ENCODE measurements around the gene MED16. TPM values are rescaled to one million over a fixed set of nuclear protein-coding genes. Genes with fewer than 3 reads are reported as not detected.

Gene MED16
- 10.9 to 20.5 TPM (median 18.7 TPM) in 5 replicates for total RNA-seq (2022; extraction: Qiagen RNA extraction; ENCODE audit: low read depth)

DNA sequence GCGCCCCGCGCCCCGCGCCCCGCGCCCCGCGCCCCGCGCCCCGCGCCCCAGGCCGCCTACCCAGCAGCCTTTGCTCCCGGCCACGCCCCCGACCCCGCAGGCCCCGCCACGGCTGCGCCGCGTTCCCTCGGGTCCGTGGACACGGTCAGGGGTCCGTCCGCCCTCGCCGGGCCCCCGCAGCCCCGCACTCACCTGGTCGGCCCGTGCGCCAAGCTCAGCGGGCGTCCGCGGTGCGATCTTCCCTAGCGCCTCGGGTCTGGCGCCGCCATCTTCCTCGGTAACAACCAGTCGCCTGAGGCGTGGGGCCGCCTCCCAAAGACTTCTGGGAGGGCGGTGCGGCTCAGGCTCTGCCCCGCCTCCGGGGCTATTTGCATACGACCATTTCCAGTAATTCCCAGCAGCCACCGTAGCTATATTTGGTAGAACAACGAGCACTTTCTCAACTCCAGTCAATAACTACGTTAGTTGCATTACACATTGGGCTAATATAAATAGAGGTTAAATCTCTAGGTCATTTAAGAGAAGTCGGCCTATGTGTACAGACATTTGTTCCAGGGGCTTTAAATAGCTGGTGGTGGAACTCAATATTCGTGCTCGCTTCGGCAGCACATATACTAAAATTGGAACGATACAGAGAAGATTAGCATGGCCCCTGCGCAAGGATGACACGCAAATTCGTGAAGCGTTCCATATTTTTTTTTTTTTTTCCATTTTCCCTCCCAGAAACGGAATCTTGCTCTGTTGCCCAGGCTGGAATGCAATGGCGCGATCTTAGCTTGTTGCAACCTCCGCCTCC, at the start of gene MED16, which contains the start of gene RNU6-9:
Gene MED16, minus strand, starts transcription at position 294 of the 796 bp plus-strand sequence. CDS start 2,056 bp downstream, outside the sequence.
Gene RNU6-9, plus strand, starts transcription at position 591 of the 796 bp plus-strand sequence.

GRCh38 chr19:925526-926322, 32.7 kb upstream of the MED16 start, which contains the start of gene ARID3A:
Gene ARID3A (plus strand): TSS chr19:926035. CDS start chr19:929529, 3,494 bp downstream.

GRCh38 chr19:917323-918151, 24.6 kb upstream of the MED16 start, which contains the start of gene KISS1R:
Gene KISS1R (plus strand): TSS chr19:917333. CDS start chr19:917503, 170 bp downstream.

DNA sequence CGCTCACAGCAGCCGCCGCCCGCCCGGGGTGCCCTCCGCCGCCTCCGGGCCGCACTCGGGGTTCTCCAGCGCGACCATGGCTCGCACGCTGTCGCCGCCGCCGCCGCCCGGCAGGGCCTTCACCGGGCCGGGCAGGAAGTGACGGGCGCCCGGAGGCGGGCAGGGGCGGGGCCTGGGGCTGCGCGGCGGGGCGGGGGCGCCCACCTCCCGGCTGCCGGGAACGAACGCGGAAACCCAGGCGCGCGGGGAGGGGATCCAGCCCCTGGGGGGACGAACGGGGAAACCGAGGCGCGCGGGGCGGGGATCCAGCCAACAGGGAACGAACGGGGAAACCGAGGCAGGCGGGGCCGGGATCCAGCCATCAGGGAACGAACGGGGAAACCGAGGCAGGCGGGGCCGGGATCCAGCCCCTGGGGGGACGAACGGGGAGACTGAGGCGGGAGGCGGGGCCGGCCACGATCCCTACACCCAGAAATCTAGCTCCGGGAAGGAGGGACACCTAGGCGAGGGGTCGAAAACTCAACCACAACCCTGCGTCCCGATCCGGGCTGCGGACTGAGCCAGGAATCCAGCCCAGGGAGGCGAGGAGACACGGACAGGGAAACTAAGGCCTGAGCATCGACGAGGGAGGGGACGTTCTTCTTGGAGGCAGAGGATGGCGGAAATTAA, 20.2 kb upstream of the MED16 start, which contains the start of gene R3HDM4:
Gene R3HDM4, minus strand, starts transcription at position 140 of the 669 bp plus-strand sequence. Its CDS starts 62 bp downstream, at position 78.

DNA sequence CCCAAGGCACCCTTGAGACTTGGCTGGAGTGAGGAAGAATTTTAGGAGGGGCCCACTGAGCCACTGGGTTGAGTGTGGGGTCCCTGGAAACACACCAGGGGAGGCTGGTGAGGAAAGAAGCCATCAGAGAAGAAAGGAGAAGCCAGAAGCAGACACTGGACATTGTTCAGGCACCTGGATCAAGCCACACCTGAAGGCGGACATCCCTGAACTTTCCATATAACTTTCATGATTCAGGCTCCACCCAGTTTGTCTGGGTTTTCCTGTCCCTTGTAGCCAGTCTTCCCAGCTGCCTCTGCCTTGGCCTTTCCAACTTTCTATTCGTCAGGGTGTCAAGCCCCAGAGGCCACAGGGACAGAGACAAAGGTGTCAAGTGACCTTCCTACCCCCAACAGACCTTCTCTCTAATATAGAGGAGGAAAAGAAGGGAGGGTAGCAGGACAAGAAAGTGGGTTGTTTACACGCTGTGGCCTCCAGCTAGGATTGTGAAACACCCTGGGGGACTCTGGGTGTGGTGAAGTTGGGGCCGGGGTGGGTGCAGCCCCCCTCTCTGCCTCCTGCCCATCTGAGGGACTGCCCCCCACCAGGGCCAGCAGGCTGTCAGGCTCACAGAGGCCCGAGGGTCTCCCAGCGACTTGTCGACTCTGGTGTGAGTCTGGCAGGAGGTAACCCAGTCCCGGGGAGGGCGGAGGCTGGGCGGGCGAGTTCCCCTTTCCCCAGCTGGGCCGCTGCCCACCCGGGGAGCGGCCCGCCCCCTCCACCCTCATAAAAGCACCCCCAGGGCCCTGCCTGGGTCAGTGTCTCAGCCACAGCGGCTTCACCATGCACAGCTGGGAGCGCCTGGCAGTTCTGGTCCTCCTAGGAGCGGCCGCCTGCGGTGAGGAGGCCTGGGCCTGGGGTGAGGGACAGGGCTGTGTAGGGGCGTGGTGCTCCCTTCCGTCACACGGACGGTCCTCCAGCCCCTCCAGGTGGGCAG, 33.8 kb downstream of the MED16 start, which contains the start of gene CFD:
Gene CFD, plus strand, starts transcription at position 797 of the 976 bp plus-strand sequence. Its CDS starts 26 bp downstream, at position 823.

DNA sequence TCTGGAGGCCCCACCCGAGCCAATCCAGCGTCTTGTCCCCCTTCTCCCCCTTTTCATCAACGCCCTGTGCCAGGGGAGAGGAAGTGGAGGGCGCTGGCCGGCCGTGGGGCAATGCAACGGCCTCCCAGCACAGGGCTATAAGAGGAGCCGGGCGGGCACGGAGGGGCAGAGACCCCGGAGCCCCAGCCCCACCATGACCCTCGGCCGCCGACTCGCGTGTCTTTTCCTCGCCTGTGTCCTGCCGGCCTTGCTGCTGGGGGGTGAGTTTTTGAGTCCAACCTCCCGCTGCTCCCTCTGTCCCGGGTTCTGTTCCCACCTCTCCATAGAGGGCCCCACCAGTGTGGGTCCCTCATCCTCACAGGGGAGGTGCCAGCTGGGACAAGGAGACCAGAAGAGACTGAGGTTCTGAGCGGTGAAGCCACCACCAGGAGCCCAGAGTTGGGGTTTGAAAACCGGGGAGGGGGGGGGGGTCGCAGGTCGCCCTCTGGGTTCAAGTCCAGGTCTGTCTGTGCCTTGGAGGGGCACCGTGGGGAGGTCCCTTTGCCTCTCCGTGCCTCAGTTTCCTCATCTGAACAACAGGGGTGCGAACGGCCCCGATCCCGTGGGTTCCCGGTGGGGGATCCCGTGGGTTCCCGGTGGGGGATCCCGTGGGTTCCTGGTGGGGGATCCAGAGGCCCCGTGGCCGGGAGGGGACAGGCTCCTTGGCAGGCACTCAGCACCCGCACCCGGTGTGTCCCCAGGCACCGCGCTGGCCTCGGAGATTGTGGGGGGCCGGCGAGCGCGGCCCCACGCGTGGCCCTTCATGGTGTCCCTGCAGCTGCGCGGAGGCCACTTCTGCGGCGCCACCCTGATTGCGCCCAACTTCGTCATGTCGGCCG, 40.6 kb downstream of the MED16 start, which contains the start of gene ELANE:
Gene ELANE, plus strand, starts transcription at position 168 of the 878 bp plus-strand sequence. Its CDS starts 26 bp downstream, at position 194.

GRCh38 chr19:840519-841206, 52.3 kb downstream of the MED16 start, which contains the start of gene PRTN3:
Gene PRTN3 (plus strand): TSS chr19:840999. CDS start chr19:841009, 10 bp downstream.

GRCh38 chr19:827710-828321, 65.2 kb downstream of the MED16 start, which contains the start of gene AZU1:
Gene AZU1 (plus strand): TSS chr19:827837. CDS start chr19:827847, 10 bp downstream.

GRCh38 chr19:821825-822503, 71.0 kb downstream of the MED16 start, which contains the start of gene PLPPR3:
Gene PLPPR3 (minus strand): TSS chr19:821955. CDS start chr19:821559, 396 bp downstream.

Other genes with a start within 250 kb of the MED16 start
- gene RNF126, start 230.0 kb downstream of the MED16 start, total RNA-seq (2022; extraction: Qiagen RNA extraction; ENCODE audit: low read depth): 59.2 to 69.6 TPM (median 63.5 TPM) in 5 replicates
- gene FSTL3, start 216.8 kb downstream of the MED16 start, total RNA-seq (2022; extraction: Qiagen RNA extraction; ENCODE audit: low read depth): 126 to 139 TPM (median 135 TPM) in 5 replicates
- 0.09 to 0.31 TPM (median 0.12 TPM) in 4 of 5 replicates, not detected in the other for gene PRSS57, start 197.7 kb downstream of the MED16 start, total RNA-seq (2022; extraction: Qiagen RNA extraction; ENCODE audit: low read depth)
- gene PALM, start 184.3 kb downstream of the MED16 start, total RNA-seq (2022; extraction: Qiagen RNA extraction; ENCODE audit: low read depth): 11.5 to 17.0 TPM (median 13.6 TPM) in 5 replicates
- gene MISP, start 142.1 kb downstream of the MED16 start, total RNA-seq (2022; extraction: Qiagen RNA extraction; ENCODE audit: low read depth): 86.2 to 99.9 TPM (median 95.7 TPM) in 5 replicates
- gene PTBP1, start 95.7 kb downstream of the MED16 start, total RNA-seq (2022; extraction: Qiagen RNA extraction; ENCODE audit: low read depth): 222 to 238 TPM (median 234 TPM) in 5 replicates
- 1.9 to 4.8 TPM (median 3.8 TPM) in 5 replicates for gene PLPPR3, start 71.2 kb downstream of the MED16 start, total RNA-seq (2022; extraction: Qiagen RNA extraction; ENCODE audit: low read depth)
- 0.14 to 0.34 TPM (median 0.22 TPM) in 4 of 5 replicates, not detected in the other for gene AZU1, start 65.3 kb downstream of the MED16 start, total RNA-seq (2022; extraction: Qiagen RNA extraction; ENCODE audit: low read depth)
- 0.24 to 0.36 TPM (median 0.28 TPM) in 5 replicates for gene PRTN3, start 52.2 kb downstream of the MED16 start, total RNA-seq (2022; extraction: Qiagen RNA extraction; ENCODE audit: low read depth)
- gene ELANE, start 40.9 kb downstream of the MED16 start, total RNA-seq (2022; extraction: Qiagen RNA extraction; ENCODE audit: low read depth): 0.13 to 0.17 TPM (median 0.14 TPM) in 3 of 5 replicates, not detected in the others
- gene CFD, start 33.5 kb downstream of the MED16 start, total RNA-seq (2022; extraction: Qiagen RNA extraction; ENCODE audit: low read depth): 8.2 to 19.0 TPM (median 16.7 TPM) in 5 replicates
- gene RNU6-9, start 297 bp upstream of the MED16 start, total RNA-seq (2022; extraction: Qiagen RNA extraction; ENCODE audit: low read depth): not detected in 5 replicates
- 27.2 to 42.8 TPM (median 35.9 TPM) in 5 replicates for gene R3HDM4, start 20.0 kb upstream of the MED16 start, total RNA-seq (2022; extraction: Qiagen RNA extraction; ENCODE audit: low read depth)
- gene KISS1R, start 24.1 kb upstream of the MED16 start, total RNA-seq (2022; extraction: Qiagen RNA extraction; ENCODE audit: low read depth): 0.17 to 0.43 TPM (median 0.30 TPM) in 5 replicates
- 3.3 to 6.5 TPM (median 5.0 TPM) in 5 replicates for gene ARID3A, start 32.8 kb upstream of the MED16 start, total RNA-seq (2022; extraction: Qiagen RNA extraction; ENCODE audit: low read depth)
- 48.6 to 71.6 TPM (median 65.8 TPM) in 5 replicates for gene WDR18, start 91.2 kb upstream of the MED16 start, total RNA-seq (2022; extraction: Qiagen RNA extraction; ENCODE audit: low read depth)
- gene GRIN3B, start 107.2 kb upstream of the MED16 start, total RNA-seq (2022; extraction: Qiagen RNA extraction; ENCODE audit: low read depth): 1.1 to 2.9 TPM (median 2.4 TPM) in 5 replicates
- 72.8 to 115 TPM (median 101 TPM) in 5 replicates for gene TMEM259, start 127.9 kb upstream of the MED16 start, total RNA-seq (2022; extraction: Qiagen RNA extraction; ENCODE audit: low read depth)
- gene RNU6-2, start 128.3 kb upstream of the MED16 start, total RNA-seq (2022; extraction: Qiagen RNA extraction; ENCODE audit: low read depth): not detected in 5 replicates
- 48.4 to 58.7 TPM (median 53.6 TPM) in 5 replicates for gene CNN2, start 133.4 kb upstream of the MED16 start, total RNA-seq (2022; extraction: Qiagen RNA extraction; ENCODE audit: low read depth)
- 4.6 to 9.3 TPM (median 8.6 TPM) in 5 replicates for gene ABCA7, start 146.9 kb upstream of the MED16 start, total RNA-seq (2022; extraction: Qiagen RNA extraction; ENCODE audit: low read depth)
- 1.1 to 2.0 TPM (median 1.9 TPM) in 5 replicates for gene ARHGAP45, start 174.0 kb upstream of the MED16 start, total RNA-seq (2022; extraction: Qiagen RNA extraction; ENCODE audit: low read depth)
- gene POLR2E, start 202.2 kb upstream of the MED16 start, total RNA-seq (2022; extraction: Qiagen RNA extraction; ENCODE audit: low read depth): 197 to 246 TPM (median 217 TPM) in 5 replicates
- 425 to 478 TPM (median 449 TPM) in 5 replicates for gene GPX4, start 210.8 kb upstream of the MED16 start, total RNA-seq (2022; extraction: Qiagen RNA extraction; ENCODE audit: low read depth)

Data from A549 treated with DMSO at 1 μM for 4 hours (cell line).